Activated T-cell treated with anti-CD3 and anti-CD28 coated beads, Interleukin-2, amount 50 U/mL, for 4 hours (primary cell): Measurements from ENCODE around the gene C1orf105. TPM values are rescaled to one million over a fixed set of nuclear protein-coding genes. Genes with fewer than 3 reads are reported as not detected.

Source experiments
- ATAC-seq, 2 donors: fragments of 200-7000 bp; cut with Tn5 transposase; one replicate each; pipeline ENCODE4 v1.10.0; 2021
- DNase-seq: peaks from one replicate; pipeline ENCODE4 v3.0.0-alpha.2; 2020
- H3K27me3 Mint-ChIP-seq: one replicate; pipeline ENCODE4 v1.8.0; 2021; ENCODE audit warnings: low read depth, mixed read lengths
- H3K36me3 Mint-ChIP-seq: one replicate; pipeline ENCODE4 v1.8.0; 2022; ENCODE audit warnings: mixed read lengths; ENCODE audit not compliant: insufficient read depth
- H3K4me1 Mint-ChIP-seq: one replicate; pipeline ENCODE4 v1.8.0; 2021; ENCODE audit warnings: low read depth, mixed read lengths
- H3K4me3 Mint-ChIP-seq: one replicate; pipeline ENCODE4 v1.8.0; 2021; ENCODE audit warnings: mild to moderate bottlenecking, moderate library complexity, mixed read lengths
- H3K9me3 Mint-ChIP-seq: one replicate; pipeline ENCODE4 v1.8.0; 2021; ENCODE audit warnings: mixed read lengths
- total RNA-seq, 3 donors: library from RNA; stranded (reverse); gene quantifications; one replicate each; pipeline ENCODE4 v1.2.1, GENCODE V29; 2021

C1orf105 gene
- total RNA-seq, 3 donors from 2014 or later, result not detected

DNA sequence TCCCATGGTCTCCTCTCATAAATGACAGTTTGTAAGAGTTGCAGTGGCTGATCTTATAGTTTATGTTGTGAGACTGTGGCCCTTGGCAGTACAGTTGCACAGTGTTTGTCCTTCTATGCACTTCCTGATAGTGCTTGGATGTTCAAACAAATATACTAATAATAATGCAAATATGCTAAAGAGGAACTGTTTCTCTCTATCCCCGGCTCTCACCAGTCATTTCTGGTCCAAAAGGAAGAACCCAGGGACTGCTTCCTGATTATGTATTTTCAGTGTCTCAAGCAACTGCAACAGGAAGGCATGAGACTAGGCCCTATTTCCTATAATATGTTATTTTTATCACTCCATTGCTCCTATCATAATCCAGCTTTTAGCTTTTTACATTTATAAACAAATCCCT lies 95.4 kb downstream of the C1orf105 start:
- ATAC-seq (no peak), DNase-seq (no peak)
- no peaks in the 10 kb centered on the region for H3K27me3 Mint-ChIP-seq
- H3K4me3 Mint-ChIP-seq, result no peak overlapping the region
- H3K4me1 Mint-ChIP-seq, result no peaks in the 10 kb centered on the region
- no peaks in the 10 kb centered on the region for H3K36me3 Mint-ChIP-seq
- H3K9me3 Mint-ChIP-seq, result no peaks in the 10 kb centered on the region

- Mint-ChIP-seq H3K36me3 (no peaks in the 10 kb centered on the region), H3K4me1 (no peaks in the 10 kb centered on the region), H3K4me3 (no peak overlapping the region), H3K9me3 (no peaks in the 10 kb centered on the region), H3K27me3 (no peaks in the 10 kb centered on the region)
- ATAC-seq, result no peak
- DNase-seq, result no peak
Observed at GRCh38 chr1:172517081-172517480, 96.6 kb downstream of the C1orf105 start.

- Mint-ChIP-seq H3K9me3 (no peaks in the 10 kb centered on the region), H3K4me1 (no peaks in the 10 kb centered on the region), H3K4me3 (no peak overlapping the region), H3K36me3 (no peaks in the 10 kb centered on the region), H3K27me3 (no peaks in the 10 kb centered on the region)
- DNase-seq (no peak), ATAC-seq (no peak)
Observed at GRCh38 chr1:172517545-172517944, 97.1 kb downstream of the C1orf105 start.

Other genes starting within 250 kb of the C1orf105 start
- 10 to 100 TPM; 16.8 to 19.1 (median 17.8) TPM for gene PIGC, start 23.4 kb downstream of the C1orf105 start, total RNA-seq
- gene SUCO, start 112.5 kb downstream of the C1orf105 start, total RNA-seq, result 10 to 100 TPM; 19.5 to 21.5 (median 20.3) TPM
- 10 to 100 TPM; 30.3 to 51.8 (median 47.4) TPM for gene FASLG, start 238.4 kb downstream of the C1orf105 start, total RNA-seq